GF-D8 (cell line): ENCODE results near the gene AP1M2.
A peak's percentile ranks its signal among the peaks of the same experiment; 100 is the strongest.
"Not testable (repeated sequence)": the region's sequence is repeated elsewhere in the genome, so short reads cannot be mapped to it uniquely, and the experiment has no call there.

Experiments
- DNase-seq: peaks from one replicate; lab custom pipeline; 2025; lab: John Stamatoyannopoulos, UW

Gene AP1M2

DNA sequence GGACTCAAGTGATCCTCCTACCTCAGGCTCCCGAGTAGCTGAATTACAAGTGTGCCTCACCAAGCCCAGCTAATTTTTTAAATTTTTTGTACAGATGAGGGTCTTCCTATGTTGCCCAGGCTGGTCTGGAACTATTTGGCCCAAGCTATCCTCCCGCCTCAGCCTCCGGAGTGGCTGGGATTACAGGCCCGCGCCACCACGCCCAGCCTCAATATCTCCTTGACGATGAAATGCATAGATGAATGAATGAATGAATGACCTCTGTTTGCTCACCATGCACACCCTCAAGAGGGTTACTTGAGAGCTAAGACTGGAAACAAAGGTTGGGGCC lies 14.9 kb upstream of the AP1M2 start:
- no peak for DNase-seq

DNA sequence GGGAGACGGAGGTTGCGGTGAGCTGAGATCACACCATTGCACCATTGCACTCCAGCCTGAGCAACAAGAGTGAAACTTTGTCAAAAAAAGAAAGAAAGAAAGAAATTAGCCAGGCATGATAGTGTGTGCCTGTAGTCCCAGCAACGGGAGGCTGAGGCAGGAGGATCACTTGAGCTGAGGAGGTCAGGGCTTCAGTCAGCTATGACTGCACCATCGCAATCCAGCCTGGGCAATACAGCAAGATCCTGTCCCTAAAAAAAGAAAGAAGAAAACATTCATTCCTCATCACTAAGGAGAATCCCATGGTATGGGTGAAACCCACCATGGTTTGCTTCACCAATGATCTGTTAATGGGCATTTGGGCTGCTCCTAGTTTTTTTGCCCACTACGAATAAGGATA lies 13.0 kb upstream of the AP1M2 start:
- no peak for DNase-seq

DNA sequence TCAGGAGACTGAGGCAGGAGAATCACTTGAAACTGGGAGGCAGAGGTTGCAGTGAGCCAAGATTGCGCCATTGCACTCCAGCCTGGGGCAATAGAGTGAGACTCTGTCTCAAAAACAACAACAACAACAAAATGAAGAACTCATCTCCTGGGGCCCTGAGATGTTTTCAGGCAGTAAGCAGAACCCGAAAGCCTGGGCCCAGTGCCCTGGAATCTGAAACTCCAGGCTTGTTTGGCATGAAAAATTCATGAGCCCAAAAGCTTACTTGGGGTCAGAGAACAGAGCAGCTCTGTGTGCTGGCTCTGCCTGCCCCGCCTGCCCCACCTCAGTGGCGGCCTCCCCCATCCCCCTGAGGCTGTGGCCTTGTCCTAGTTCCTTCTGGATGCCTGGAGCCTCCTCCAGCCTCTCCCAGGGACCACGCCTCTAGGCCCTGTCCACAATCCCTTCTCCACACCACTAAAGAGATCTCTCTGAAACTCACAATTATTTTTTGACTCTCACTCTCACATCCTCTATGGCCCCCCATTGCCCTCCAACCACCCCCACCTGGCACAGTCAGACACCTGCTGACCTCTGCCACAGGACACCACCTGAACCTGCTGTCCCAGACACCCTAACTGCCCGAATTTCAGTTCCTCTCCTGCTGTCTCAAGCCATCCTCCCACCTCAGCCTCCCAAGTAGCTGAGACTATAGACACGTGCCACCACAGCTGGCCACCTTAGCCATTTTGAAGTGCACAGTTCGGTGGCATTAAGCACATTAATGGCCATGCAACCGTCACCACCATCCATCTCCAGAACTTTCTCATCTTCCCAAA lies 6.9 kb upstream of the AP1M2 start:
- no peak for DNase-seq

DNA sequence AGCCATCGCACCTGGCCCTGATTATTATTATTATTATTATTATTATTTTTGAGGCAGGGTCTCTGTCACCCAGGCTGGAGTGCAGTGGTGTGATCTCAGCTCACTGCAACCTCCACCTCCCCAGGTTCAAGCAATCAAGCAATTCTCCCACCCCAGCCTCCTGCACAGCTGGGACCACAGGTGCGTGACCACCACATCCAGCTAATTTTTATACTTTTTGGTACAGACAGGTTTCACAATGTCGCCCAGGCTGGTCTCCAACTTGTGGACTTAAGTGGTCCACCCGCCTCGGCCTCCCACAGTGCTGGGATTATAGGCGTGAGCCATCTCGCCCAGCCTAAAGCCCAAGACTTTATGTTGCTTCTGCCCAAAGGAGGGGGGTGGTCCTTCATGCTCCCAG lies 6.0 kb upstream of the AP1M2 start:
- no peak for DNase-seq

DNA sequence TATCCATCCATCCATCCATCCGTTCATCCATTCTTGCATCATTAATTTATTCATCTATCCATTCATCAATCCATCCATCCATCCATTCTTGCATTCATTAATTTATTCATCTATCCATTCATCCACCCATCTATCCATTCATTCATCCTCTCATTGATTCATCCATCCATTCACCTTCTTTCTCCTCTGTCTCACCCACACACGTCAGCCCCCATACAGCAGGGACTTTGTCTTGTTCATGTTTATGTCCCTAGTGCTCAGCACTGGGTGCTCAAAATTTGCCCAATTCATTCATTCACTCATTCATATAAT lies 683 bp upstream of the AP1M2 start:
- no peak for DNase-seq

DNA sequence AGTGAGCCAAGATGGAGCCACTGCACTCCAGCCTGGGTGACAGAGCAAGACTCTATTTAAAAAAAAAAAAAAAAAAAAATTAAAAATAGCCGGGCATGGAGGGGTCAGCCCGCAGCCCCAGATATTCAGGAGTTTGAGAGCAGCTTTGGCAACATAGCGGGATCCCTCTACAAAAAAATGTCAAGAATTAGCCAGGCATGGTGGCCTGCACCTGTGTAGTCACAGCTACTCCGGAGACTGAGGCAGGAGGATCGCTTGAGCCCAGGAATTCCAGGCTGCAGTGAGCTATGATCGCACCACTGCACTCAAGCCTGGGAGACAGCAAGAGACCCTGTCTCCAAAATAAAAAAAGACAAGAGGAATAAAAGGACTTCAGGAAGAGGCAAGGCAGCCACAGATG lies 716 bp downstream of the AP1M2 start:
- no peak for DNase-seq

DNA sequence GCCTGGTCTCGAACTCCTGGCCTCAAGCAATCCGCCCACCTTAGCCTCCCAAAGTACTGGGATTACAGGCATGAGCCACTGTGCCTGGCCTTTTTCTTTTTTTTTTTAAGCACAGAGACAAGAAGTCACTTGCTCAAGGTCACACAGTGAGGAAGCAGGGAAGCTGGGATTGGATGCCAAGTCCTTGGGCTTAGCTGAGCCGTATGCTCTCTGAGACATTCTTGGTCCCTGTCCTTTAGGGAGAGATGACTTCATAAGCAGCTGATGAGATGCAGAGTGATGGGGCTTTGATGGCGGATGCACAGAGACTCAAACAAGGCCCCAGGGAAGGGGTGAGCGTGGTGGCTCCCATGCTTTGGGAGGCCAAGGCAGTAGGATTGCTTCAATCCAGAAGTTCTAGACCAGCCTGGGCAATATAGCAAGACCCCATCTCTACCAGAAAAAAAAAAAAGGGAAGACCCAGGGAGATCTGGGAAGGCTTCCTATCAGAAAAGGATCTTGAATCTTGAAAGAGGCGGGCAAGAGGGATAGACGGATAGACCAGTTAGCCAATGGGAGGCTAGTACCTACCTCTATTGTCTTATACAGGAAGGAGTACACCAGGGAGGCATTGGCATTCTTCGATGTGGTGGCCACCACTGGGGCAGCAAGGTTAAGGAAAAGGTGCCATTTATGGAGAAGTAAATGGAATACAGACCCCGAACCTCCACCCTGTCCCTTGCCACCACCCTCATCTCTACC lies 3.9 kb downstream of the AP1M2 start:
- no peak for DNase-seq

DNA sequence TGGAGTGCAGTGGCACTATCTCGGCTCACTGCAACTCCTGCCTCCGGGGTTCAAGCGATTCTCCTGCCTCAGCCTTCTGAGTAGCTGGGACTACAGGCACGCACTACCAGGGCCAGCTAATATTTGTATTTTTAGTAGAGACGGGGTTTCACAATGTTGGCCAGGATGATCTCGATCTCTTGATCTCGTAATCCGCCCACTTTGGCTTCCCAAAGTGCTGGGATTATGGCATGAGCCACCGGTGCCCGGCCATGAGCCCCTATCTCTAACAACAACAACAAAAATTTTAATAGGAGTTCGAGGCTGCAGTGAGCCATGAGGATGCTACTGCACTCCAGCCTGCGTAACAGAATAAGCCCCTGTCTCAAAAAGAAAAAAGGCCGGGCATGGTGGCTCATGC lies 5.0 kb downstream of the AP1M2 start:
- no peak for DNase-seq

DNA sequence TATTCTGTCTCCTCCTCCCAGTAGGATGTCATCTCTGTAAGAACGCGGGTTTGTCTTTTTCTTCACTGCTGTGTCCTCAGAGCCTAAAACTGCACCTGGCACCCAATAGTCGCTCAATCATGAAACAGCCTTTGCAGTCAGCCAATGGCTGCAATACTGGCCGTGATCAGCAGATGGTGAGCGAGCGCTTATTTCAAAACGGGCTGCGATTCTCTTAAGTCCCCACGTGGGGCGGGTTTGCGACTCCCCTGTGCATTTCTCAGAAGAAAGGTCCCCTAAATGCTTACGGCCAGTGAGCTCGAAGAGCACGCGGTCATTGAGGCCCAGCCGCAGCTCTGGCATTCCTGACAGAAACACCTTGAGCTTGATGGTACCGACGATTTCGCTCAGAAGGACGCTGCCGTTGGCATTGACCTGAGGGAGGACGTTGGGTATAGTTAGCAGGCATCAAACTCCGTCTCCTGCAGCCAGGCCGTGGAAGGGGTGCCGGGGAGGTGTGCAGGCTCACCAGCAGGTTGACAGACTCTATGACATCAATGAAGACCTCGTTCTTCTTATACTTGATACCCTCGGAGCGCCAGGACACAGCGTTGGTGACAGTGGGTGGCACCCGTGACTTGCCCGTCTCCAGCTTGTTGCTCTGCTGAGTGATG lies 6.0 kb downstream of the AP1M2 start:
- DNase-seq = peak; percentile 61

DNA sequence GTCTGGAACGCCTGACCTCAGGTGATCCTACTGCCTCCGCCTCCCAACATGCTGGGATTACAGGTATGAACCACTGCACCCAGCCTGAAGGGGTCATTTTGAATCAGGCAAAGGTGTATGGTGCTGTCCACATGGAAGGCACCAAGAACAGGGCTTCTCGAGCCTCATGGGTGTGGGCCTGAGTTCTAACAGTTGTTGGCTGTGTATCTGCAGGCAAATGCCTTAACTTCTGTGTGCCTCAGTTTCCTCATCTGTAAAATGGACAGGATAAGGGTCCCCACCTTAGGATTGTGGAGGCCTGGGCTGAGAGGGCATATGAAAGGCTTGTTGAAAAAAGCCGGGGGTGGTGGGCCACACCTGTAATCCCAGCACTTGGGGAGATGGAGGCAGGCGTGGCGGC lies 9.2 kb downstream of the AP1M2 start:
- DNase-seq = no peak

DNA sequence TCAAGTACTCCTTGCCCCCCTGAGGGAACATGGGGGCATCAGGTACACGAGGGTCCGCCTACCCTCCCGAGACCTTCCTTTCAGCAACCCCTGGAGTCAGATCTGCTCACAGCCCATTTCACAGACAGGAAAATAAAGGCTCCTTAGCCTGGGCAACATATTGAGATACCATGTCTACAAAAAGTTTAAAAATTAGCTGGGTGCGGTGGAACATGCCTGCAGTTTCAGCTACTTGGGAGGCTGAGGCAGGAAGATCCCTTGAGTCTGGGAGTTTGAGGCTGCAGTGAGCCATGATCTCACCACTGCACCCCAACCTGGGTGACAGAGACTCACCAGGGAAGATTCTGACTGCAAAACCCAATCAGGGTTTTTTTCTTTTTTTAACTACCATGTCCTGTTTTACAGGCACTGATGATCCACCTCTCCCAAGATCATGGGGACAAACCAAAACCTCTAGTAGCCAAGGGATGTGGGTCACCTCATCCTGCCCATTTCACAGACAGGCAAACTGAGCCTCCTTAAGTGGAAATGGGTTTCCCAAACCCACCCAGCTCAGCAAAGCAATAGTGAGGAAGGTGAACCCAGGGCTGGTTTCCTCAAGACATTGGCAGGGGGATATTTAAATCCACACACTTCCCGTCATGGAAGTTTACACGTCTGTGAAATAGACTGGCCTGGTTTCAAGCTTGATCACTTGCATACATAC lies 11.9 kb downstream of the AP1M2 start:
- DNase-seq = no peak

DNA sequence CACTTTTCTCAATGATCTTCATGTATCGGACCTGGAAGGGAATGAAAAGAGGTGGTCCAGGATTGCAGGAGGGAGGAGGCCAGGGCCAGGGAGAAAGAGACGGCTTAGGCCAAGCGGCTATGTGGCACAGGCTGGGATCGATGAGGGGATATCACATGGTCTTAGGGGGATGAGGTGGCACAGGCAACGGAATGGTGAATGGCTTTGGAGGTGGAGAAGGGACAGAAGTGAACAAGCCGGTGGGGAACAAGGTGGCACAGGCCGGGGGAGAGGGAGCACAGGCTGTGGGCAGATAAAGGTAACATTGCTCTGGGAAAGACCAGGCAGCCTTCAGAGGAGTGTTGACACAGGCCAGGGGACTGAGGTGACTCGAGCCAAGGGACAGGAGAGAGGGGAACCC lies 12.7 kb downstream of the AP1M2 start:
- DNase-seq = no peak

DNA sequence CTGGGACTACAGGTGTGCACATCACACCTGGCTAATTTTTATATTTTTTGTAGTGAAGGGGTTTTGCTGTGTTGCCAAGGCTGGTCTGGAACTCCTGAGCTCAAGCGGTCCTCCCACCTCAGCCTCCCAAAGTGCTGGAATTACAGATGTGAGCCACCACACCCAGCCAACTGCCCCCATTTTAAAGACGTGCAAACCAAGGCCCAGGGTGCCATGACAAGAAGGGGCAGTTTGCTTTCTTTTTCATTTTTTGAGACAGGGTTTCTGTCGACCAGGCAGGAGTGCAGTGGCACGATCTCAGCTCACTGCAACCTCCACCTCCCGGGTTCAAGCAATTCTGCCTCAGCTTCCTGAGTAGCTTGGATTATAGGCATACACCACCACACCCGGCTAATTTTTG lies 13.3 kb downstream of the AP1M2 start:
- DNase-seq = not testable (repeated sequence)

DNA sequence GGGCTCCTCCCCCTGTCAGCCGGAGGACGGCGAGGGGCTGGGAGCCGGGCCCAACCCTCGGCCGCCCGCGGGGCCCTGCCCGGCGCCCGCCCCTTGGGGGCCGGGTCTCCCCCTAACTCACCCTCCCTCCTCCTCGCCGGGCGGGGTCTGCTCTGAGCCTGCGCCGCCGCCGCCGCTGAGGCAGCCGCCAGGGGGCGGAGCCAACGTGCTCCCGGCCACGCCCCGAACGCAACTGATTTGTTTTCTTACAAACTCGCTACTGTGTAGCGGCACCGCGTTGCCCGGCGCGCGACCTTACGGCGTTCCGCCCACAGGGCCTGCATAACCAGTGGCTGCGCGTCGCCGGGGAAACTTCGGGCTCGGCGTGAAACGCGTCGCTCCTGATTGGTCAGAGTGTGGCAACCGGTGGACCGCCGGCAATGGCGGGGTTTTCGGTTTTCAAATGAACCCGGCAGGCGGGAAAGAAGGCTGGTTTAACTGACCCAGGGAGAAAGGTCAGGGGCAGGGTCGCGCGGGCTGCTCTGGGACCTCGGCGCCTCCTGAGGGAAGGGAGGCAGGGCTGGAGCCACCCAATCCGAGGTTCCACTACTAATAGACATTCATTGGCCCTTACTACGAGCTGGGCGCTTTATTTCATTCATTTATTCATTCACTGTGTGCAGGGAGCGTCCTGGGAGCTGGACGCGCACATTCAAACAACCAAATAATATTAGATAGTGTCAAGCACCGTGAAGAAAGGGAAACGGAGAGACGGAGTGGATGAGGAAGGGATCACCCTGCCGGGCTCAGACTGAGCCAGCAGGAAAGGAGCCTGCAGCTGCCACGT lies 18.1 kb downstream of the AP1M2 start, which contains the start of gene CDKN2D:
Gene CDKN2D (minus strand): TSS at position 154 of the 826 bp plus-strand sequence. CDS start 326 bp downstream, outside the sequence.
- peak; percentile 96 for DNase-seq

DNA sequence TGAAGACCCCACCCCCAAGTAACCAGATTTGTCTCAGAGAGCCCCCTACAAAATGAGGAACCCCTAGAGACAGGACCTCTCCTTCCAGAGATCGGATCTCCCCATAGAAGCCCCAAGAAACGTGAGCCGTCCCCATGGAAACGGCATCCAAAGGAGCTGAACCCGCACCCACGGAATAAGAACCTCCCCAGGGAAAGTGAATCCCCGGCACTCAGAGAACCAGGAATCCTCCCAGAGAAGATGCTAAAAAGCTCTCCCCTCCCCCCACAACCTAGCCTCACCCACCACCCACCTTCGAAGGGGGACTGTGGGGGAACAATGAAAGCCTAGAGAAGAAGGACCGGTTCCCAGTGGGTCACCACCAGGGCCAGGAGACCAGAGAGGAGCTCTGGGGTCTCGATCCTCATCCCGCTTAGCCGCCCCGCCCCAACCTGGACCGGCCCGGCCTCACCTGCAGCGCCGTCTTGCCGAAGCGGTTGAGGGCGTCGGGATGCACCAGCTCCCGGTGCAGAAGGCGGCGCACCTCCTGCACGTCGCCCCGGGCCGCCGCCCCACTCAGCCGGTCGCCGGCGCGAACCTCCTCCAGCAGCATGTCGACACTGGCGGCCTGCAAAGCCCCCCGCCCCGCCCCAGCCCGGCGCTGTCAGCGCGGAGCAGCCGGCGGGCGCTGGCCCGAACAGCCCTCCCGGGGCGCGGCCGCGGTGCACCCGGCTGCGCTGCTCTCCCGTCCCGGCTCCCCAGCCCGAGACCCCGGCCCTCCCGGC lies 18.9 kb downstream of the AP1M2 start:
- no peak for DNase-seq

DNA sequence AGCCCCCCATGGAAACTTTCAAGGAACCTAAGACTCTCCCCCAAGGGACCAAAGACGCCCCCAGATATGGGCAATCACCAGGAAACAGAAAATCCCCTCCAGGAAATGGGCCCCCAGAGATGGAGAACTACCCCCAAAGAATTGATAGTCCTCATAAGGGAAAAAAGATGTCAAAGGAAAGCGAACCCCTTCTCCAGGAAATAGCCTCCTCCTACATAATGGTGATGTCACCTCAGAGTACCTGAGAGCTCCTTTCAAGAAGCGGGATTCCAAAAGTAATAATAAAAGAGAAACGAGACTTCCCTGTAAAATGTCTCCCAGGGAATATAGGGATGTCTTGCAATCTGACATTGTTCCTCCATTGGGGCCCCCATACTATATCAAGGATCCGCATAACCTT lies 19.5 kb downstream of the AP1M2 start:
- no peak for DNase-seq

DNA sequence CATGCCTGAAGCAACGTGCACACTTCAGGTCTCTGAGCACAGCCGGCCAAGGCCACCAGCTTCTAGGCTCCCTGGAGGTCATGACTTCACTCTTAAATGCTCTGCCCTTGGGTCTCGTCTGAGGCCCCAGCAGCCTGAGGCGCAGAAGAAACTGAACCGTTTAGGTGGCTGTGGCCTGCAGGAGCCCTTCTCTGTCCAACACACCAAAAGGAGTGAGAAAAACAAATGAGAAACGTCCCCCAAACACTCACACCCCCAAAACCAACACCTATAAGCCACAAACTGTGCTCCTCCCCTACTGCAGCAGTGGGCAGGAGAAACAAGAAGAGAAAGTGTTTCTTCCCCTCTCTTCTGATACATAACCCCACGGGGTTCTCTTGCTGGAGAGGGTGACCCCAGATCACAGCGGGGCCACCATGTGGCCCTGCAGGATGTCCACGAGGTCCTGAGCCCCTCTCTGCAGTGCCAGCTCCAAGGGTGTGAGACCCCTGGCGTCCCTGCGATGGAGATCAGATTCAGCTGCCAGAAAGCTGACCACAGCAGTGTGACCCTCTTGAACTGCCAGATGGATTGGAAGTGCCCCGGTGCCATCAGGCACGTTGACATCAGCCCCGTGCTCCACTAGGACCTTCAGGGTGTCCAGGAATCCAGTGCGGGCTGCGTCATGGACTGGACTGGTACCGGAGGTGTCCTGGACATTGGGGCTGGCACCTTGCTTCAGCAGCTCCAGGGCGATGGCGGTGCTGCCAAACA lies 20.3 kb downstream of the AP1M2 start:
- DNase-seq = peak; percentile 42

DNA sequence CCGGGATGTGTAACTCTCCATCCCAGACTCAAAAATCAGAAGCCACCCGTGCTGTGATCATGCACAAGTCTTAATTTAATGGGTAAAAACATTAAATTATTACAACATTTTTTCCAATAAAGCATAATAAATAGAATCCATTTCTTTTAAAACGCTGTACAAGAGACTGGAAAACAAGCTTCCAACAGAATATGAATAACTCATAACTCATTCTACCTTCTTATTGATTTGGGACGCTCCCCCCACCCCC lies 20.8 kb downstream of the AP1M2 start:
- no peak for DNase-seq

DNA sequence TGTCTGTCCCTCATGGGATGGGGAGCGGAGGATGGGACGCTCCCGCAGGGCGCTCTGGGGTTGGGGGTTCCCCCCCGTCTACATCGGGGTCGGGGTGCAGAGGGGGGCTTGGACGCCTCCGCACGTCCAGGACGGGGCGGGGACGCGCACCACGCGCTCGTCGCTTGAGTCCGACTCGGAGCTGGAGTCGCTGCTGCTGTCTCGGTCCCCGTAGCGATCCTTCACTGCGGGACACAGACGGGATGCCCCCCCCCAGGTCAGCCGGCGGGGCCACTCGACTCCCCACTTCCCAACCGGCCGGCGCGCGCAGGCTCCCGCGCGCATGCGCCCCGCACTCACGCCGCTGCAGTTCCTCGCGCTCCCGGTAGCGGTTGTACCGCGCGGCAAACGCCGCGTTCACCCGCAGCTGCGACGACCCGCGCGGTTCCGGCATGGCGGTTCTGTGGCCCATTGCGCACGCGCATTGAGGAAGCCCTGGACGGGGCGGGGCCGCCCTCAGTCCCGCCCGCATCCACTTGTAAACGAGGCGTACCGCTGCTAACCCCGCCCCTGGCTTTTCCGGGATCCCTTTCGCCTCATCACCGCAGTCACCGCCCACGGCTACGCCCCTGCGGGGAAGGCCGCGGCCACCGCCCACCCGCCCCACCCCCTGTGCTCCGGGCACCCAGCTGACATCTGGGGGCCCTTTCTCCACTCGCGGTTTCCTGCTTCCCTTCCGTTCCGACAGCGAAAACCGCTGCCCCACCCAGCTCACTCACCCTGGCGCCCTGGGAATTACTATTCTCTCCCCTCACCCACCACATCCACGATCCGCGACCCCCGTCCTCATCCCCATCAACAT lies 21.3 kb downstream of the AP1M2 start, which contains the start of gene KRI1:
Gene KRI1 (minus strand): TSS at position 444 of the 841 bp plus-strand sequence. CDS start 11 bp downstream, at position 433.
- peak; percentile 96 for DNase-seq
